AG04449 (cell line): ENCODE measurements around the gene USP48.

ENCODE experiments used
- CTCF ChIA-PET: fragments of 350-600 bp; formaldehyde crosslinking; extraction: SDS; loops from one replicate; lab custom pipeline; 2021; ENCODE audit warnings: antibody characterized with exemption; lab: Yijun Ruan, JAX
- POLR2A ChIA-PET: fragments of 400-600, 350-600 bp; formaldehyde crosslinking; extraction: SDS; loops from one replicate; lab custom pipeline; 2020; ENCODE audit warnings: antibody characterized with exemption, inconsistent platforms; lab: Yijun Ruan, JAX
- DNase-seq: peaks from one replicate; pipeline ENCODE4 v3.0.0-alpha.2; 2010; ENCODE audit warnings: low read depth, low spot score
- H3K4me3 ChIP-seq: 2 replicates; pipeline ENCODE4 v1.5.1; 2011; ENCODE audit warnings: low read depth, mild to moderate bottlenecking, control low read depth, low read length
- CTCF ChIP-seq: IDR thresholded peaks from one replicate; pipeline ENCODE4 v1.5.1; 2011; ENCODE audit warnings: mild to moderate bottlenecking, moderate library complexity, low read length, control low read depth, inconsistent platforms; ENCODE audit not compliant: insufficient read depth; ENCODE audit errors: missing control alignments

USP48 gene

GRCh38 chr1:21667348-21668231, 115.4 kb downstream of the USP48 start:
- no peak overlapping the region for H3K4me3 ChIP-seq
- no peak for TF ChIP-seq CTCF
- ChIA-PET CTCF (no interaction called here), POLR2A (no interaction called here)
- no peak for DNase-seq

GRCh38 chr1:21666576-21667320, 116.2 kb downstream of the USP48 start:
- ChIA-PET POLR2A (no interaction called here), CTCF (no interaction called here)
- no peak for TF ChIP-seq CTCF
- no peak overlapping the region for H3K4me3 ChIP-seq
- no peak for DNase-seq

GRCh38 chr1:21665711-21666575, 117.0 kb downstream of the USP48 start:
- no peak for DNase-seq
- TF ChIP-seq CTCF = no peak
- CTCF ChIA-PET = no interaction called here
- POLR2A ChIA-PET = no interaction called here
- no peak overlapping the region for H3K4me3 ChIP-seq

GRCh38 chr1:21664806-21665588, 118.0 kb downstream of the USP48 start:
- no peak overlapping the region for H3K4me3 ChIP-seq
- POLR2A ChIA-PET = no interaction called here
- CTCF ChIA-PET = interaction anchor here (0.5 to 1.4 kb wide), 2 partner anchors 10 to 164 kb away, joined by 3 to 4 read pairs; no protein-coding TSS in a partner anchor
- TF ChIP-seq CTCF = no peak
- DNase-seq = no peak

GRCh38 chr1:21663951-21664805, 118.8 kb downstream of the USP48 start:
- ChIA-PET POLR2A (no interaction called here), CTCF (interaction anchor here (0.5 to 1.4 kb wide), 2 partner anchors 9 to 163 kb away, joined by 3 to 4 read pairs; no protein-coding TSS in a partner anchor)
- TF ChIP-seq CTCF = no peak

More at GRCh38 chr1:21663951-21664805, 118.8 kb downstream of the USP48 start:
- no peak overlapping the region for H3K4me3 ChIP-seq
- no peak for DNase-seq
